ENCODE measurements around the gene STAC3. TPM values are rescaled to one million over a fixed set of nuclear protein-coding genes. Genes with fewer than 3 reads are reported as not detected.

STAC3 gene
- total and polyA plus RNA-seq, 2 experiments from 2014 or later: 5.4 to 28.4 TPM

DNA sequence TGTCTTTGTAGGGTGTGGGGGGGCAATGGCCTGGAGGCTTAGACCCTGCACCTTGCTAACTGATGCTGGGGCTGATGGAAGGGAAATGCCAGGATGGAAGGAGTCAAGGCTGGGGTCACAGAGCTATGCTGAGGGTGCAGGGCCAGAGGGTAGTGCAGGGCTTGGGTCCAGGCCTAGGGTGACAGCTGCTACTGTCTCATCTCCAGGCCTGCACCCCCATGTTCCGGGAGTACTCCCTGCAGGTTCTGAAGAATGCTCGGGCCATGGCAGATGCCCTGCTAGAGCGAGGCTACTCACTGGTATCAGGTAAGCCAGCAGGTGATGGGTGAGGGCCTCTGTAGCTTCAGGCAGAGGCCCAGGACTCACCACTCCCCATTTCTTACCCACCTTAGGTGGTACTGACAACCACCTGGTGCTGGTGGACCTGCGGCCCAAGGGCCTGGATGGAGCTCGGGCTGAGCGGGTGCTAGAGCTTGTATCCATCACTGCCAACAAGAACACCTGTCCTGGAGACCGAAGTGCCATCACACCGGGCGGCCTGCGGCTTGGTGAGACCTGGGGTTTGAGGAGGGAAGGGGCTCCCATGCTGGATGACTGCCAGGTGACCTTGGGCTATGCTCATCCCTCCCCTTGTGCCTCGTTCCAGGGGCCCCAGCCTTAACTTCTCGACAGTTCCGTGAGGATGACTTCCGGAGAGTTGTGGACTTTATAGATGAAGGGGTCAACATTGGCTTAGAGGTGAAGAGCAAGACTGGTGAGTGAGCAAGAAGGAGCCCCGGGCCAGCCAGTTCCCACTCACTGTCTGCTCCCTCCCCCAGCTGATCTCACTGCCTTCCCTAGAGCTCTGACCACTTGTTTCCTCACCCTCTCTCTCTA is 17.4 kb downstream of the STAC3 start:
- peak in 1 of 2 donors; percentile 76 for DNase-seq (ENCODE audit: low read depth in 1 of 2, low spot score in 1 of 2)
- peaks cover 7% of the 10 kb centered on the region for H3K4me1 ChIP-seq (ENCODE audit: low read depth)
- peaks cover 17% of the 10 kb centered on the region for H3K36me3 ChIP-seq
- H3K4me3 ChIP-seq: no peak overlapping the region
- TF ChIP-seq, protein P1, sequence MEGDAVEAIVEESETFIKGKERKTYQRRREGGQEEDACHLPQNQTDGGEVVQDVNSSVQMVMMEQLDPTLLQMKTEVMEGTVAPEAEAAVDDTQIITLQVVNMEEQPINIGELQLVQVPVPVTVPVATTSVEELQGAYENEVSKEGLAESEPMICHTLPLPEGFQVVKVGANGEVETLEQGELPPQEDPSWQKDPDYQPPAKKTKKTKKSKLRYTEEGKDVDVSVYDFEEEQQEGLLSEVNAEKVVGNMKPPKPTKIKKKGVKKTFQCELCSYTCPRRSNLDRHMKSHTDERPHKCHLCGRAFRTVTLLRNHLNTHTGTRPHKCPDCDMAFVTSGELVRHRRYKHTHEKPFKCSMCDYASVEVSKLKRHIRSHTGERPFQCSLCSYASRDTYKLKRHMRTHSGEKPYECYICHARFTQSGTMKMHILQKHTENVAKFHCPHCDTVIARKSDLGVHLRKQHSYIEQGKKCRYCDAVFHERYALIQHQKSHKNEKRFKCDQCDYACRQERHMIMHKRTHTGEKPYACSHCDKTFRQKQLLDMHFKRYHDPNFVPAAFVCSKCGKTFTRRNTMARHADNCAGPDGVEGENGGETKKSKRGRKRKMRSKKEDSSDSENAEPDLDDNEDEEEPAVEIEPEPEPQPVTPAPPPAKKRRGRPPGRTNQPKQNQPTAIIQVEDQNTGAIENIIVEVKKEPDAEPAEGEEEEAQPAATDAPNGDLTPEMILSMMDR (IDR thresholded peaks at IDR 0.05; ENCODE audit: low read depth, low read length): no peak
- H3K27me3 ChIP-seq: peaks cover 56% of the 10 kb centered on the region
- no peak overlapping the region for H3K27ac ChIP-seq
- H3K9me3 ChIP-seq (ENCODE audit: low read depth): no peaks in the 10 kb centered on the region

DNA sequence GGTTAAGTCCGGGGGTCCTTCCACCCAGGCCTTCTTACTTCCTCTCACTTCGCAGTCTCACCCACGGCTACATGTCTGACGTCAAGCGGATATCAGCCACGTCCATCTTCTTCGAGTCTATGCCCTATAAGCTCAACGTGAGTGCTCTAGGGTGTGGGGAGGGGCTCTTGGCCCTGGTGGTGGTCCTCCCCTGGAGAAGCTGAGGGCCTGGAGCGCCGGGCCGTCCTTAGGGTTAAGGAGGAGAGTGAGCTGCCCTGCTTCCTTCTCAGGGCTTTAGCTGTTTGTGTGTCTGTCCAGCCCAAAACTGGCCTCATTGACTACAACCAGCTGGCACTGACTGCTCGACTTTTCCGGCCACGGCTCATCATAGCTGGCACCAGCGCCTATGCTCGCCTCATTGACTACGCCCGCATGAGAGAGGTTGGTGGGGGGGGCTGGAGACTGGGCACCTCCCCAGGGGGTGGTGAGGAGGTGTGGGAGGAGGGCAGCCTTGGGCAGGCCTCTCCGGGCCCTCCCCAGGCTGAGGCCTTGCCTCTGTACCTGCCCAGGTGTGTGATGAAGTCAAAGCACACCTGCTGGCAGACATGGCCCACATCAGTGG is 18.7 kb downstream of the STAC3 start:
- Histone ChIP-seq H3K27ac (no peak overlapping the region), H3K27me3 (peaks cover 51% of the 10 kb centered on the region), H3K9me3 (ENCODE audit: low read depth) (no peaks in the 10 kb centered on the region), H3K4me3 (no peak overlapping the region), H3K36me3 (peaks cover 17% of the 10 kb centered on the region), H3K4me1 (ENCODE audit: low read depth) (peaks cover 12% of the 10 kb centered on the region)
- TF ChIP-seq, protein P1 (IDR thresholded peaks at IDR 0.05; ENCODE audit: low read depth, low read length): no peak
- no peak for DNase-seq (ENCODE audit: low read depth in 1 of 2, low spot score in 1 of 2)

DNA sequence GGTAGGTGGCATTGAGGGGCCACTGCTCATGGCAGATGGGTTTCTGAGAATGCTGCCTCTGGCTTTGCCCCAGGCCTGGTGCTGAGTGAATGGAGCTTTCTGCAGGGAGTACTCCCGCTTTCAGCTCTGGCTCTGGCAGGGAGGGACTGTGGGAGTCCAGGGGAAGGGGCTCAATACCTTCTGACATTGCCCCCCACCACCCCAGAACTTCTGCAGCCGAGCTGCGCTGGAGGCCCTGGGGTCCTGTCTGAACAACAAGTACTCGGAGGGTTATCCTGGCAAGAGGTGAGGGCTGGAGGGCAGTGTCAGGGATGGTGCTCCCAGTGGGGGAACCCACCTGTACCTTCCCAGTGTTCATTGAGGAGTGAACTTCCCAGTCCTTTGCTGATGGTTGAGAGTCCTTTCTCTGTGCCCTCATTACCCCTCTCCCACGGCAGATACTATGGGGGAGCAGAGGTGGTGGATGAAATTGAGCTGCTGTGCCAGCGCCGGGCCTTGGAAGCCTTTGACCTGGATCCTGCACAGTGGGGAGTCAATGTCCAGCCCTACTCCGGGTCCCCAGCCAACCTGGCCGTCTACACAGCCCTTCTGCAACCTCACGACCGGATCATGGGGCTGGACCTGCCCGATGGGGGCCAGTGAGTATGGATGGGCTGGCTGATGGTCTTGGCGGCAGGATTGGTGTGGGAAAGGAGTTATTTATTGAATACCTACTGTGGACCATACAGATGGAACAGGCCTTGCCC is 19.5 kb downstream of the STAC3 start:
- TF ChIP-seq, protein P1 (IDR thresholded peaks at IDR 0.05; ENCODE audit: low read depth, low read length): no peak
- Histone ChIP-seq H3K9me3 (ENCODE audit: low read depth) (no peaks in the 10 kb centered on the region), H3K27ac (no peak overlapping the region), H3K27me3 (peaks cover 51% of the 10 kb centered on the region), H3K4me1 (ENCODE audit: low read depth) (peaks cover 13% of the 10 kb centered on the region), H3K36me3 (peaks cover 17% of the 10 kb centered on the region), H3K4me3 (no peak overlapping the region)
- no peak for DNase-seq (ENCODE audit: low read depth in 1 of 2, low spot score in 1 of 2)

DNA sequence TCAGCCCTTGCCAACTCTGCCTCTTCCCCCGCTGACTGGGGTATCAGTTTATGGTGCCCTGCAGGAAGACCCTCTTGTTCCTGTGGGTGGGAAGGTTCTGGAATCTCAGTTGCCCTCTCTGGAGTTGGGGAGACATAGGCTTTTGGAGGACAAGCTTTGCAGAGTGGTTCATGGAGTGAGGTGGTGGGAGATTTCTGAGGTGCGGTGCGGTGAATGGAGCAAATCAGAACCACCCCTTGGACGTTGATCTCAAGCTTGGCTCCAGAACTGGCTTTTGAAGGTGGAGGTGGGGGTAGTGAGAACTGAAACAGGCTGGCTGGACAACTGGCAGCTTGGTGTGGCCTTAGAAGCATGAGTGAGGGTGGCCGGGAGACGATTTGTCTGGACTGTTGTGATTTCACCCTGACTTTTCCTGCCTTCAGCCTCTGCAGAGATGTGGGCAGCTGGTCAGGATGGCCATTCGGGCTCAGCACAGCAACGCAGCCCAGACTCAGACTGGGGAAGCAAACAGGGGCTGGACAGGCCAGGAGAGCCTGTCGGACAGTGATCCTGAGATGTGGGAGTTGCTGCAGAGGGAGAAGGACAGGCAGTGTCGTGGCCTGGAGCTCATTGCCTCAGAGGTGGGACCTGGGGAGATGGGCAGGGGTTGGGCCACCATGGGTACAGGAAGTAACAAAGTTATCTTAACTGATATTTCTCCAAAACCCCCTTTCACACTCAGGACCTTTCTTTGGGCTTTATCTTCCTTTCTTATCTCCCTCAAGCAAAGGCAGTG is 20.4 kb downstream of the STAC3 start:
- Histone ChIP-seq H3K4me1 (ENCODE audit: low read depth) (peaks cover 13% of the 10 kb centered on the region), H3K27ac (no peak overlapping the region), H3K36me3 (peaks cover 17% of the 10 kb centered on the region), H3K9me3 (ENCODE audit: low read depth) (no peaks in the 10 kb centered on the region), H3K4me3 (peak overlapping the region; percentile 51), H3K27me3 (peaks cover 51% of the 10 kb centered on the region)
- TF ChIP-seq, protein P1 (IDR thresholded peaks at IDR 0.05; ENCODE audit: low read depth, low read length): no peak
- DNase-seq (ENCODE audit: low read depth in 1 of 2, low spot score in 1 of 2): no peak

Data from cardiac muscle cell (in vitro differentiated cells and primary cell).